Dendritic cell treated with granulocyte-macrophage colony-stimulating factor and Interleukin-4, amounts not matched to agents 40 ng/mL and 50 ng/mL, for 4 days (primary cell): Measurements from ENCODE around the gene ERBIN.

Source experiments
- H3K27ac Mint-ChIP-seq: one replicate; pipeline ENCODE4 v1.8.0; 2022; ENCODE audit warnings: mild to moderate bottlenecking, mixed read lengths
- H3K27me3 Mint-ChIP-seq: one replicate; pipeline ENCODE4 v1.8.0; 2022; ENCODE audit warnings: mild to moderate bottlenecking, mixed read lengths
- H3K36me3 Mint-ChIP-seq: one replicate; pipeline ENCODE4 v1.8.0; 2022; ENCODE audit warnings: low read depth, mixed read lengths
- H3K4me1 Mint-ChIP-seq: one replicate; pipeline ENCODE4 v1.8.0; 2022; ENCODE audit warnings: low read depth, mixed read lengths
- H3K4me3 Mint-ChIP-seq: one replicate; pipeline ENCODE4 v1.8.0; 2022; ENCODE audit warnings: mild to moderate bottlenecking, moderate library complexity, mixed read lengths
- H3K9me3 Mint-ChIP-seq: one replicate; pipeline ENCODE4 v1.8.0; 2022; ENCODE audit warnings: mixed read lengths
- intact Hi-C: fragments of 100-400 bp; cut with micrococcal nuclease; formaldehyde crosslinking; loops from one replicate; pipeline ENCODE4 v1.15.0; 2022

ERBIN gene

DNA sequence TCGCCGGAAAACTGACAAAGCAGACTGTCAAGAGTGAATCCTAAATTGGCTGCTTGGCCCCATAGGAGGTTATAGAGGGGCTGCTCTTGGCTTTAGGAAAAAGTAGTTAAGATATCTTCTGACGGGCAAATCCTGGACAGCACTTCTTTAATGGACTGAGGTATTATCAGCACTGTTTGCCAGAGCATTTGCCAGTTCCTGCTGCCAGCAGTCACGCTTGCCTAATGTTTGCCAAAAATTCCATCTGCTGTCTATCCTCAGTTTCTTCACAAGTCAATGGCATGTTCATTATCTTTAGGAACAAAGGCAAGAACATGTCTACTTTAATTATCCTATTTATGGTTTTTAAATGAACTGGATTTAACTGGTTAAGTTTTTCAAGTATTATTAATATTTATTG, 191.9 kb downstream of the ERBIN start:
- H3K4me1 Mint-ChIP-seq = no peaks in the 10 kb centered on the region
- no peaks in the 10 kb centered on the region for H3K36me3 Mint-ChIP-seq
- H3K27me3 Mint-ChIP-seq = no peaks in the 10 kb centered on the region
- intact Hi-C loops = no loop called here
- H3K4me3 Mint-ChIP-seq = no peak overlapping the region
- H3K27ac Mint-ChIP-seq = no peak overlapping the region
- peaks cover 8% of the 10 kb centered on the region for H3K9me3 Mint-ChIP-seq

DNA sequence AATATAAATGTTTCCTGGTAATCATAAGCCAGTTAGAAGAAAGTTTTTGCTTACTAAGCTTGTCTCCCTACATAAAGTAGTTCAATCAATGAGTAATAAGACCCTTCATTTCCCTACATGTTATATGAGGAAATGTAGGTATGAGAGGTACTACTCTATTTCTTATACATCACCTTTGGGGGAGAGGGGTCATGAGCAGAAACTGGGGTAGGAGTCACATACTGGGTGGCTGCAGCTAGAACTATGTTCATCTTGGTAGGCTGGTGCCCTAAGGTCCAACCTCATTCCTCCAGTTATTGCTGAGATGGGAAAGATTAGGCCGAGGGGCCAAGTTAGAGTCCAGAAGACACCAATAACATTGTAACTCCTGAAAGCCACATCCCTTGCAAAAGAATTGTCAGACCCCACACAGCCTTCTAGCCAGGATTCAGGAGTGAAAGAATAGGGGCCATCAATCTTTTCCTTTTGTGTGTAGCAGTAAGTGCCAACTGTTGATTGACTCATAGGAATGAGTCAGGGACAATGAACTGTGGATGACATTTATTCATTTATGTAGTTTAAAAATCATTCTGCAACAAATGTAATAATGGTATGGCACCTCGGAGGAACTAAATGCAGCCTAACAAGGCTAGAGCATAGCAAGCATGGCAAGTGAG, 196.1 kb downstream of the ERBIN start:
- Mint-ChIP-seq H3K27me3 (no peaks in the 10 kb centered on the region), H3K9me3 (no peaks in the 10 kb centered on the region), H3K4me3 (no peak overlapping the region), H3K27ac (no peak overlapping the region), H3K4me1 (no peaks in the 10 kb centered on the region), H3K36me3 (no peaks in the 10 kb centered on the region)
- intact Hi-C loops = no loop called here

DNA sequence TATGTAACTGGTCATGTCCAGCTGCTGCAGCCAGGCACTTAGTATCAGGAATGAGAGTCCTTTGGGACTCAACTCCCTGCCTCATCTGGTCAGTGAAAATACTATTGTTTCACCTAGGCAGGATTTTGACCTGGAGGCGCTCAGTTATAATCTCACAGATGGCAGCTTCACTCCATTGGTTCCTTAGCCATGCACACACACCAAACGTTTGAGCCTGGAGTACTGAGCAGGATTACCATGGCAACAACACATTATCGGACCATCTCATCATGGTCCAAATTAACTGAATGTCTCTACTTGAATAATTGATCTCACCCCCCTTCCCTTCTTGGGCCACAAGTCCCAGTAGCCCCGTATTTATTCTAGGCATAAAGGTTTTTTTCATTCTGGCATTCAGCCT, 202.8 kb downstream of the ERBIN start:
- Mint-ChIP-seq H3K36me3 (no peaks in the 10 kb centered on the region), H3K4me1 (no peaks in the 10 kb centered on the region), H3K27ac (no peak overlapping the region), H3K4me3 (no peak overlapping the region), H3K9me3 (no peaks in the 10 kb centered on the region), H3K27me3 (no peaks in the 10 kb centered on the region)
- intact Hi-C loops = no loop called here

DNA sequence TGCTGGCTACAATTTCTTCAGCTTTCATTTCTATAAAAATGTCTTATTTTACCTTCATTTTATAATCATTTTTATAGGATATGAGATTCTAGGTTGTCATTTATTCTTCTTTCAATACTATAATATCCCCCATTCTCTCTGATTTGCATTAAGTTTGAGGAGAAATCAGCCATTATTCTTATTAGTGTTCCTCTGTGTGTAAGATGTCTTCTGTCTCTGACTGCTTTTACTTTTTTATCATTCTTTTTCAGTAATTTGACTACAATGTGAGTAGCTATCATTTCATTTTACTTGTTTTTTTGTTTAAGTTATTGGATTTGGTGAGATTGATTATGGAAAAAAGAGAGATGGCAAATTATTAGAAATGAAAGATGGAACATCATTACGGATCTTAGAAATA, 204.1 kb downstream of the ERBIN start:
- Mint-ChIP-seq H3K27ac (no peak overlapping the region), H3K4me3 (no peak overlapping the region), H3K4me1 (no peaks in the 10 kb centered on the region), H3K36me3 (no peaks in the 10 kb centered on the region), H3K9me3 (no peaks in the 10 kb centered on the region), H3K27me3 (no peaks in the 10 kb centered on the region)
- intact Hi-C loops = no loop called here
